Measurements from ENCODE around the gene SPTBN2. TPM values are rescaled to one million over a fixed set of nuclear protein-coding genes. Genes with fewer than 3 reads are reported as not detected.

SPTBN2 gene
- total RNA-seq, 1 experiment from 2014 or later: 18.5 TPM

GRCh38 chr11:66722745-66723651 lies 6.0 kb downstream of the SPTBN2 start:
- no peaks in the 10 kb centered on the region for H3K9me3 ChIP-seq (ENCODE audit: control insufficient read depth in 1 of 2, insufficient read depth in 1 of 2, low read depth in 1 of 2, low read length in 2 of 2)
- POLR2A ChIA-PET: interaction anchor here (1.0 to 1.6 kb wide), 2 partner anchors 12 to 20 kb away, joined by 3 to 6 read pairs; no protein-coding TSS in a partner anchor
- H3K27me3 ChIP-seq (ENCODE audit: insufficient read depth, low read length): no peaks in the 10 kb centered on the region
- intact Hi-C loops (cut with micrococcal nuclease): no loop called here
- H3K27ac ChIP-seq (ENCODE audit: low read depth, low read length): no peak overlapping the region
- RAD21 ChIA-PET (ENCODE audit: low non-redundant PET in 1 of 2, low total read pairs in 2 of 2, uncharacterized antibody in 2 of 2, unreplicated experiment in 2 of 2): no interaction called here
- TF ChIP-seq ZNF274 (IDR thresholded peaks at IDR 0.05; ENCODE audit: low read depth, low read length) (no peak), YY1 (IDR thresholded peaks at IDR 0.05; ENCODE audit: extremely low read depth, insufficient replicate concordance, low read depth, low read length) (no peak), FOSL1 (IDR thresholded peaks at IDR 0.05; ENCODE audit: low read depth) (no peak), SP1 (IDR thresholded peaks at IDR 0.05; ENCODE audit: low read depth) (no peak), EZH2 (IDR thresholded peaks at IDR 0.05) (no peak), POLR2AphosphoS5 (IDR thresholded peaks at IDR 0.05; ENCODE audit: low read depth, low read length) (no peak), ZFX (IDR thresholded peaks at IDR 0.05) (no peak), POLR2A (IDR thresholded peaks at IDR 0.05; ENCODE audit: borderline replicate concordance, extremely low read depth, insufficient read depth, insufficient read length) (no peak), TCF7L2 (IDR thresholded peaks at IDR 0.05; ENCODE audit: borderline replicate concordance, extremely low read depth, insufficient read depth, insufficient read length) (no peak)
- ATAC-seq: no peak
- H3K36me3 ChIP-seq (ENCODE audit: control insufficient read depth in 1 of 2, insufficient read depth in 2 of 2, low read length in 2 of 2): no peaks in the 10 kb centered on the region; a peak in 1 of 4 replicates
- H3K4me3 ChIP-seq (replicated peaks in 1 of 2; ENCODE audit: low read depth in 1 of 2, low read length in 2 of 2): no peak overlapping the region
- H2AFZ ChIP-seq (ENCODE audit: low read depth, low read length, poor library complexity, severe bottlenecking): no peak overlapping the region
- no peak overlapping the region for H3K9ac ChIP-seq (ENCODE audit: low read length)
- no peak for DNase-seq (ENCODE audit: low read depth, low spot score)
- H3K79me2 ChIP-seq (ENCODE audit: insufficient read depth, low read length): peaks cover 8% of the 10 kb centered on the region; the same call in 1 of the 2 replicates
- CTCF ChIA-PET: no interaction called here
- H3K9me2 ChIP-seq (ENCODE audit: insufficient read depth): no peaks in the 10 kb centered on the region
- no peak overlapping the region for H3K4me2 ChIP-seq (ENCODE audit: low read length)
- H3K4me1 ChIP-seq (ENCODE audit: control insufficient read depth in 1 of 2, insufficient read depth in 2 of 2, low read length in 2 of 2): peaks cover 28 to 53% of the 10 kb centered on the region in 2 experiments
- no peaks in the 10 kb centered on the region for H4K20me1 ChIP-seq (ENCODE audit: insufficient read depth)
- BruUV-seq (replicated peaks): no TSS peak

GRCh38 chr11:66721939-66722338 lies 7.1 kb downstream of the SPTBN2 start:
- Histone ChIP-seq H2AFZ (ENCODE audit: low read depth, low read length, poor library complexity, severe bottlenecking) (no peak overlapping the region), H3K4me1 (ENCODE audit: control insufficient read depth in 1 of 2, insufficient read depth in 2 of 2, low read length in 2 of 2) (peaks cover 26 to 47% of the 10 kb centered on the region in 2 experiments), H3K79me2 (ENCODE audit: insufficient read depth, low read length) (peaks cover 8% of the 10 kb centered on the region; the same call in 1 of the 2 replicates), H4K20me1 (ENCODE audit: insufficient read depth) (no peaks in the 10 kb centered on the region), H3K9me3 (ENCODE audit: control insufficient read depth in 1 of 2, insufficient read depth in 1 of 2, low read depth in 1 of 2, low read length in 2 of 2) (no peaks in the 10 kb centered on the region), H3K9ac (ENCODE audit: low read length) (no peak overlapping the region), H3K4me3 (replicated peaks in 1 of 2; ENCODE audit: low read depth in 1 of 2, low read length in 2 of 2) (no peak overlapping the region), H3K4me2 (ENCODE audit: low read length) (no peak overlapping the region), H3K36me3 (ENCODE audit: control insufficient read depth in 1 of 2, insufficient read depth in 2 of 2, low read length in 2 of 2) (no peaks in the 10 kb centered on the region; a peak in 1 of 4 replicates), H3K9me2 (ENCODE audit: insufficient read depth) (no peaks in the 10 kb centered on the region), H3K27me3 (ENCODE audit: insufficient read depth, low read length) (no peaks in the 10 kb centered on the region), H3K27ac (ENCODE audit: low read depth, low read length) (no peak overlapping the region)
- CTCF ChIA-PET: no interaction called here
- DNase-seq (ENCODE audit: low read depth, low spot score): no peak
- intact Hi-C loops (cut with micrococcal nuclease): no loop called here
- POLR2A ChIA-PET: no interaction called here
- TF ChIP-seq SIN3A (IDR thresholded peaks at IDR 0.05; ENCODE audit: low read depth): no peak
- no peak for TF ChIP-seq CTCF (IDR thresholded peaks at IDR 0.05 in 2 of 3, conservative IDR thresholded peaks at IDR 0.05 in 1 of 3; ENCODE audit: borderline replicate concordance in 1 of 3, insufficient read depth in 1 of 3, low read depth in 2 of 3, low read length in 2 of 3)
- no peak for TF ChIP-seq ZNF274 (IDR thresholded peaks at IDR 0.05; ENCODE audit: low read depth, low read length)
- no peak for TF ChIP-seq REST (IDR thresholded peaks at IDR 0.05; ENCODE audit: low read depth)
- TF ChIP-seq RAD21 (IDR thresholded peaks at IDR 0.05; ENCODE audit: low read depth): no peak
- TF ChIP-seq SP1 (IDR thresholded peaks at IDR 0.05; ENCODE audit: low read depth): no peak
- no peak for ATAC-seq
- RAD21 ChIA-PET (ENCODE audit: low non-redundant PET in 1 of 2, low total read pairs in 2 of 2, uncharacterized antibody in 2 of 2, unreplicated experiment in 2 of 2): no interaction called here
- BruUV-seq (replicated peaks): no TSS peak

Data from HCT116 (cell line).